Endothelial cell of umbilical vein (primary cell): ENCODE results near the gene VPS8. TPM values are rescaled to one million over a fixed set of nuclear protein-coding genes. Genes with fewer than 3 reads are reported as not detected.

Experiments used
- BruUV-seq: library from RNA; stranded (reverse); fragments of 400-500 nt; replicated peaks from 2 replicates; lab custom pipeline; 2021; lab: Mats Ljungman, UMichigan
- CTCF ChIA-PET: fragments of 300-600, 350-600 bp; sonication (Branson Sonifier 250); formaldehyde crosslinking; loops from one replicate; lab custom pipeline; 2021; ENCODE audit warnings: antibody characterized with exemption, inconsistent platforms; lab: Charles Lee
- POLR2A ChIA-PET: fragments of 300-600, 350-600 bp; sonication (Branson Sonifier 250); formaldehyde crosslinking; loops from one replicate; lab custom pipeline; 2021; ENCODE audit warnings: antibody characterized with exemption, inconsistent platforms; lab: Charles Lee
- DNase-seq: peaks from one replicate; pipeline ENCODE4 v3.0.0-alpha.2; 2011; ENCODE audit warnings: low read depth, low spot score
- FAIRE-seq: peaks from 2 replicates; lab custom pipeline; 2011; peaks lifted over from hg19 to GRCh38; lab: Jason Lieb, UNC
- H2AFZ ChIP-seq: 2 replicates; pipeline ENCODE4 v1.6.0; 2012; ENCODE audit warnings: low read depth, low read length, control low read depth, inconsistent platforms
- H3K27ac ChIP-seq: 2 replicates; pipeline ENCODE4 v1.5.1; 2011; ENCODE audit warnings: low read depth, mild to moderate bottlenecking, control low read depth, low read length, moderate library complexity; ENCODE audit not compliant: insufficient read depth
- H3K27me3 ChIP-seq, 2 experiments: 2 replicates each; pipeline versions ENCODE4 v1.6.0 to v1.6.1; 2011; ENCODE audit warnings: low read length in 2 of 2, mixed read lengths in 1 of 2; ENCODE audit not compliant: control insufficient read depth in 2 of 2, insufficient read depth in 2 of 2
- H3K36me3 ChIP-seq, 2 experiments: 2 replicates in 1 of 2; 3 replicates in 1 of 2; pipeline ENCODE4 v1.5.1; 2011; ENCODE audit warnings: low read length in 2 of 2, mild to moderate bottlenecking in 1 of 2, moderate library complexity in 1 of 2; ENCODE audit not compliant: control insufficient read depth in 2 of 2, insufficient read depth in 2 of 2; ENCODE audit errors: extremely low read depth in 1 of 2
- H3K4me1 ChIP-seq: 3 replicates; pipeline ENCODE4 v1.5.1; 2011; ENCODE audit warnings: mild to moderate bottlenecking, low read length; ENCODE audit not compliant: control insufficient read depth, insufficient read depth; ENCODE audit errors: extremely low read depth
- H3K4me2 ChIP-seq: 2 replicates; pipeline ENCODE4 v1.6.1; 2011; ENCODE audit warnings: low read length, control low read depth, mixed read lengths; ENCODE audit not compliant: insufficient read depth
- H3K4me3 ChIP-seq, 3 experiments: fragments of 200-600 bp in 1 of 3; sonication (generic), shearing (Covaris generic) in 1 of 3; replicated peaks in 1 of 3; 2 replicates each; pipeline ENCODE4 v1.5.1; 2011 to 2016; ENCODE audit warnings: control low read depth in 3 of 3, low read length in 3 of 3, mild to moderate bottlenecking in 2 of 3, inconsistent platforms in 1 of 3, low read depth in 1 of 3, moderate library complexity in 1 of 3; ENCODE audit not compliant: insufficient read depth in 1 of 3
- H3K79me2 ChIP-seq: 2 replicates; pipeline ENCODE4 v1.6.0; 2012; ENCODE audit warnings: low read length, inconsistent platforms; ENCODE audit not compliant: control insufficient read depth, insufficient read depth
- H3K9ac ChIP-seq: replicated peaks from 2 replicates; pipeline ENCODE3; 2011; ENCODE audit warnings: low read length, control low read depth; ENCODE audit not compliant: insufficient read depth; ENCODE audit errors: extremely low read depth
- H3K9me1 ChIP-seq: replicated peaks from 3 replicates; pipeline ENCODE4 v1.6.0; 2011; ENCODE audit warnings: mild to moderate bottlenecking, low read length; ENCODE audit not compliant: control insufficient read depth, insufficient read depth; ENCODE audit errors: extremely low read depth
- H3K9me3 ChIP-seq: replicated peaks from 2 replicates; pipeline ENCODE4 v1.5.1; 2012; ENCODE audit warnings: low read length, inconsistent platforms; ENCODE audit not compliant: control insufficient read depth, insufficient read depth
- H4K20me1 ChIP-seq: replicated peaks from 2 replicates; pipeline ENCODE3; 2011; ENCODE audit warnings: mild to moderate bottlenecking, low read length; ENCODE audit not compliant: control insufficient read depth, insufficient read depth; ENCODE audit errors: extremely low read depth
- CTCF ChIP-seq, 2 donors: IDR thresholded peaks; 1 replicate in 1 of 2; 2 replicates in 1 of 2; pipeline ENCODE4 v1.5.1; 2011; ENCODE audit warnings: low read length in 2 of 2, mild to moderate bottlenecking in 2 of 2, moderate library complexity in 2 of 2, control low read depth in 1 of 2, inconsistent platforms in 1 of 2, low read depth in 1 of 2; ENCODE audit not compliant: insufficient read depth in 1 of 2; ENCODE audit errors: extremely low read depth in 1 of 2
- EZH2 ChIP-seq: IDR thresholded peaks from 2 replicates; pipeline ENCODE4 v1.6.1; 2012; ENCODE audit warnings: borderline replicate concordance, low read depth, mild to moderate bottlenecking, moderate library complexity, low read length, inconsistent platforms; ENCODE audit not compliant: severe bottlenecking
- FOS ChIP-seq: IDR thresholded peaks from 2 replicates; pipeline ENCODE4 v1.6.1; 2011; ENCODE audit warnings: mild to moderate bottlenecking, low read length, moderate library complexity, borderline replicate concordance; ENCODE audit not compliant: insufficient read depth
- GATA2 ChIP-seq: IDR thresholded peaks from 2 replicates; pipeline ENCODE4 v1.7.0; 2011; ENCODE audit warnings: low read depth, mild to moderate bottlenecking, moderate library complexity, mixed read lengths, low read length; ENCODE audit not compliant: insufficient read length, insufficient read depth
- JUN ChIP-seq: IDR thresholded peaks from 2 replicates; pipeline ENCODE4 v1.6.1; 2011; ENCODE audit warnings: borderline replicate concordance, low read depth; ENCODE audit not compliant: insufficient read length, insufficient read depth
- MAX ChIP-seq: IDR thresholded peaks from 2 replicates; pipeline ENCODE4 v1.6.1; 2011; ENCODE audit not compliant: insufficient read depth, insufficient read length
- MYC ChIP-seq: IDR thresholded peaks from one replicate; pipeline ENCODE4 v1.6.1; 2011; ENCODE audit warnings: mild to moderate bottlenecking, low read depth, low read length
- POLR2A ChIP-seq: IDR thresholded peaks from 2 replicates; pipeline ENCODE4 v1.6.1; 2012; ENCODE audit warnings: low read depth, mild to moderate bottlenecking, control low read depth, low read length
- POLR2AphosphoS5 ChIP-seq: IDR thresholded peaks from 2 replicates; pipeline ENCODE4 v1.6.1; 2012; ENCODE audit warnings: low read depth, mild to moderate bottlenecking, control low read depth, low read length, moderate library complexity; ENCODE audit not compliant: insufficient read depth
- dilution Hi-C: fragments of 300-500 bp; cut with MboI; formaldehyde crosslinking; loops from one replicate; pipeline ENCODE4 v1.15.0; 2019; ENCODE audit warnings: low sequenced_read_pairs; ENCODE audit not compliant: extremely low pct_ligation_motif_present
- intact Hi-C: fragments of 100-400 bp; cut with micrococcal nuclease; formaldehyde crosslinking; loops from one replicate; pipeline ENCODE4 v1.10.0; 2022
- polyA plus RNA-seq, 4 experiments: library from polyadenylated mRNA; depleted of rRNA in 3 of 4; stranded (reverse) in 3 of 4; unstranded in 1 of 4; fragments of >200 nt; gene quantifications; 2 replicates each; pipeline versions ENCODE4 v1.2.1 to v1.2.3, GENCODE V29; 2011 to 2012; ENCODE audit warnings: missing spikeins in 1 of 4
- total RNA-seq: library from RNA; stranded (reverse); gene quantifications from 2 replicates; pipeline ENCODE4 v1.2.3, GENCODE V29; 2021

VPS8 gene
- total and polyA plus RNA-seq, 2 donors (not counting 3 experiments of a cell fraction or from before 2014, with no cell fraction given), result 13.7 to 51.6 TPM

- no peaks in the 10 kb centered on the region for H3K9me1 ChIP-seq
- no peak overlapping the region for H3K4me2 ChIP-seq
- H3K4me3 ChIP-seq, result no peak overlapping the region
- H4K20me1 ChIP-seq, result no peaks in the 10 kb centered on the region
- intact Hi-C loops (no loop called here), dilution Hi-C loops (no loop called here)
- no TSS peak for BruUV-seq
- FAIRE-seq, result no peak
- DNase-seq, result no peak
- ChIA-PET POLR2A (no interaction called here), CTCF (interaction anchor here (1.8 kb wide), 1 partner anchor 11 kb away, joined by 4 read pairs; no protein-coding TSS in a partner anchor)
- H3K36me3 ChIP-seq, result peaks cover 0 to 2% of the 10 kb centered on the region in 2 experiments
- H3K9ac ChIP-seq, result no peak overlapping the region
- H3K79me2 ChIP-seq, result no peaks in the 10 kb centered on the region
- H3K4me1 ChIP-seq, result no peaks in the 10 kb centered on the region
- H3K27ac ChIP-seq, result no peak overlapping the region
- H3K9me3 ChIP-seq, result no peaks in the 10 kb centered on the region
- H3K27me3 ChIP-seq, result no peaks in the 10 kb centered on the region
- no peak overlapping the region for H2AFZ ChIP-seq
- TF ChIP-seq JUN (no peak), CTCF (IDR thresholded peaks at IDR 0.05; ENCODE audit: extremely low read depth in 1 of 2, insufficient read depth in 1 of 2, low read depth in 1 of 2, low read length in 2 of 2) (no peak), POLR2A (no peak), EZH2 (no peak), MAX (no peak), MYC (no peak), FOS (no peak), GATA2 (no peak), POLR2AphosphoS5 (no peak)
These were observed 37.0 kb downstream of the VPS8 start for GRCh38 chr3:184848934-184849333.
